Erythroblast (primary cell): ENCODE measurements around the gene DSCAM.

Experiments used
- GATA1 ChIP-seq: IDR thresholded peaks from 2 replicates; pipeline ENCODE4 v1.6.1; 2011; ENCODE audit warnings: low read depth, mild to moderate bottlenecking, control low read depth, low read length, moderate library complexity
- POLR2A ChIP-seq: IDR thresholded peaks from 2 replicates; pipeline ENCODE4 v1.6.1; 2011; ENCODE audit warnings: mild to moderate bottlenecking, low read length

GRCh38 chr21:40452548-40452947, 394.4 kb downstream of the DSCAM start:
- TF ChIP-seq POLR2A (no peak), GATA1 (no peak)
